K562 (cell line): Measurements from ENCODE around the gene LRRC7. TPM values are rescaled to one million over a fixed set of nuclear protein-coding genes. Genes with fewer than 3 reads are reported as not detected.

Experiments used
- BCLAF1 ChIP-seq, 2 experiments: fragments of 450-650 bp in 1 of 2; IDR thresholded peaks; 2 replicates each; pipeline ENCODE4 v1.6.1; 2011 to 2017; ENCODE audit warnings: low read depth in 2 of 2, antibody characterized with exemption in 1 of 2, borderline replicate concordance in 1 of 2, low read length in 1 of 2, mild to moderate bottlenecking in 1 of 2, mixed read lengths in 1 of 2; ENCODE audit not compliant: control insufficient read depth in 1 of 2
- CTBP1 ChIP-seq: fragments of 450-650 bp; IDR thresholded peaks from 2 replicates; pipeline ENCODE4 v1.6.1; 2016; ENCODE audit warnings: borderline replicate concordance
- EGR1 ChIP-seq: fragments of 450-650 bp; conservative IDR thresholded peaks from 2 replicates; pipeline ENCODE4 v1.6.1; 2017; ENCODE audit warnings: mild to moderate bottlenecking
- HDAC3 ChIP-seq: fragments of 450-650 bp; IDR thresholded peaks from 2 replicates; pipeline ENCODE4 v1.6.1; 2018; ENCODE audit warnings: borderline replicate concordance, mild to moderate bottlenecking, moderate library complexity; ENCODE audit not compliant: partially characterized antibody
- MTA2 ChIP-seq: fragments of 450-650 bp; IDR thresholded peaks from 2 replicates; pipeline ENCODE4 v1.6.1; 2016; ENCODE audit warnings: low read depth
- NCOR1 ChIP-seq: fragments of 450-650 bp; IDR thresholded peaks from 2 replicates; pipeline ENCODE4 v1.6.1; 2016; ENCODE audit warnings: mild to moderate bottlenecking, moderate library complexity
- NONO ChIP-seq, 2 experiments: fragments of 200-400 bp in 1 of 2; fragments of 450-650 bp in 1 of 2; formaldehyde crosslinking in 1 of 2; IDR thresholded peaks; 2 replicates each; pipeline ENCODE4 v1.6.1; 2017; ENCODE audit warnings: low read depth in 2 of 2, mild to moderate bottlenecking in 2 of 2, moderate library complexity in 2 of 2, low read length in 1 of 2
- PTBP1 ChIP-seq: fragments of 200-400 bp; formaldehyde crosslinking; IDR thresholded peaks from 2 replicates; pipeline ENCODE4 v1.6.1; 2017; ENCODE audit warnings: low read depth, low read length
- SMARCA4 ChIP-seq: fragments of 450-650 bp; IDR thresholded peaks from 2 replicates; pipeline ENCODE4 v1.6.1; 2016
- SMC3 ChIP-seq: conservative IDR thresholded peaks from 2 replicates; pipeline ENCODE4 v1.6.1; 2011; ENCODE audit warnings: low read depth, low read length, improper control_type of control experiment; ENCODE audit not compliant: insufficient read depth
- STAT5A ChIP-seq: IDR thresholded peaks from 2 replicates; pipeline ENCODE4 v1.6.1; 2012; ENCODE audit warnings: low read length, inconsistent platforms, borderline replicate concordance
- TAL1 ChIP-seq: fragments of 450-650 bp; IDR thresholded peaks from 2 replicates; pipeline ENCODE4 v1.6.1; 2016; ENCODE audit warnings: mild to moderate bottlenecking
- TBL1XR1 ChIP-seq, 2 experiments: IDR thresholded peaks; 2 replicates each; pipeline ENCODE4 v1.6.1; 2012; ENCODE audit warnings: improper control_type of control experiment in 2 of 2, low read length in 2 of 2, mild to moderate bottlenecking in 1 of 2
- TFAP4 ChIP-seq: sonication (generic); formaldehyde crosslinking; IDR thresholded peaks from 2 replicates; pipeline ENCODE4 v1.8.0; 2022; ENCODE audit warnings: missing genetic modification reagents, mild to moderate bottlenecking, moderate library complexity, borderline replicate concordance
- ZBTB1 ChIP-seq: sonication (generic); formaldehyde crosslinking; IDR thresholded peaks from 2 replicates; pipeline ENCODE4 v1.8.1; 2023; ENCODE audit warnings: missing genetic modification reagents, low read depth, mild to moderate bottlenecking, borderline replicate concordance
- ZBTB17 ChIP-seq: fragments of 450-650 bp; formaldehyde crosslinking; IDR thresholded peaks from 2 replicates; pipeline ENCODE4 v1.4.0; 2020; ENCODE audit warnings: mild to moderate bottlenecking
- ZFX ChIP-seq: sonication (generic); formaldehyde crosslinking; IDR thresholded peaks from 2 replicates; pipeline ENCODE4 v1.8.0; 2022; ENCODE audit warnings: mild to moderate bottlenecking, missing genetic modification reagents, moderate library complexity
- ZKSCAN1 ChIP-seq: fragments of 150-350 bp; IDR thresholded peaks from 2 replicates; pipeline ENCODE4 v1.6.1; 2016; ENCODE audit warnings: low read depth, low read length
- ZNF133 ChIP-seq: fragments of 250-450 bp; sonication (Bioruptor Pico); IDR thresholded peaks from 2 replicates; pipeline ENCODE4 v1.4.0; 2020; ENCODE audit warnings: mild to moderate bottlenecking
- ZNF384 ChIP-seq: IDR thresholded peaks from 2 replicates; pipeline ENCODE4 v1.6.1; 2012; ENCODE audit warnings: low read depth, low read length, improper control_type of control experiment
- ZNF764 ChIP-seq: fragments of 250-450 bp; sonication (Bioruptor Pico); IDR thresholded peaks from 2 replicates; pipeline ENCODE4 v1.4.0; 2020; ENCODE audit warnings: low read depth, mild to moderate bottlenecking, moderate library complexity
- polyA plus RNA-seq, 8 experiments: library from polyadenylated mRNA; depleted of rRNA in 4 of 8; stranded (reverse) in 5 of 8; unstranded in 3 of 8; fragments of >200 nt; fragmentation: Nextera tagmentation in 2 of 8; fragmentation: Illumina TruSeq in 1 of 8; extraction: Ambion mirVana in 2 of 8; extraction: Trizol in 1 of 8; gene quantifications; 2 replicates each; pipeline versions ENCODE4 v1.2.1 to v1.2.3, GENCODE V29; 2011 to 2014; ENCODE audit warnings: inconsistent platforms in 1 of 8, missing spikeins in 1 of 8
- total RNA-seq, 7 experiments: library from RNA; depleted of rRNA in 6 of 7; stranded (reverse); fragments of >200 nt in 6 of 7; fragmentation: Illumina TruSeq in 2 of 7; extraction: Trizol in 2 of 7; gene quantifications; 2 replicates each; pipeline versions ENCODE4 v1.2.1 to v1.2.3, GENCODE V29; 2011 to 2021; ENCODE audit warnings: low replicate concordance in 1 of 7
- TF ChIP-seq, protein P1 (sequence below): fragments of 450-650 bp; IDR thresholded peaks from 2 replicates; pipeline ENCODE4 v1.6.1; 2016
- TF ChIP-seq, protein P2 (sequence below): fragments of 200-800 bp; sonication (Bioruptor generic); IDR thresholded peaks from 2 replicates; pipeline ENCODE4 v1.6.1; 2017; ENCODE audit warnings: missing genetic modification characterization, missing compliant biosample characterization

The LRRC7 gene
- total and polyA plus RNA-seq, 9 of the 15 experiments (the other 6 are each of a cell fraction or from before 2014, with no cell fraction given) = 0.09 to 0.94 (median 0.49) TPM

DNA sequence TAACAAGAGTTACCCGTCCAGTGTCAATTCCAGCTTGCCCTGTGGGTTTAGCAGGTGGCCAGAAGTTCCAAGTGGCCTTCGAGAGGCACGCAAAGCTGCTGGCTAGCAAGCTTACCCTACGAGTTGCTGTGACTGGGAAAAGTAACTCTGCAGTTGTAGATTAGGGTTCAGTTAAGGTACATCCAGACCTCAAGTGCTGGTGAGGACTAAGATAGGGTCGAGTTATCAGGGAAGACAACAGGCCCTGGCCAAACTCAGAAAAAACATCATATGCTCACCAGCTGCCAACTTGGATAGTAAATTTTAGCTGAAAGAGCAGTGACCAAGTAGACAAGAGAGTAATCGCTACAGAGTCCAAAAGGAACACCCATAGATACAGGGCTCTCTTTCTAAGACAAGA lies 27.7 kb upstream of the LRRC7 start (continued):
- TF ChIP-seq TBL1XR1 (IDR thresholded peaks at IDR 0.05; ENCODE audit: low read length in 2 of 2) (peak; percentile 79 to 82), SMARCA4 (peak; percentile 92), ZBTB17 (CRISPR knock-in tag) (peak; percentile 71; the same call in 1 of the 2 replicates), PTBP1 (no peak), HDAC3 (peak; percentile 81), MTA2 (peak; percentile 89), ZFX (CRISPR knock-in tag) (no peak), STAT5A (peak; percentile 96), ZNF764 (CRISPR knock-in tag) (no peak), ZNF133 (CRISPR knock-in tag) (no peak), BCLAF1 (IDR thresholded peaks at IDR 0.05; ENCODE audit: borderline replicate concordance in 1 of 2, control insufficient read depth in 1 of 2, low read depth in 2 of 2, low read length in 1 of 2) (peak in 1 of 2 experiments; percentile 78; a peak in 1 of 4 replicates), SMC3 (no peak), ZNF384 (peak; percentile 64), EGR1 (no peak), ZBTB1 (CRISPR knock-in tag) (no peak), TFAP4 (CRISPR knock-in tag) (no peak), ZKSCAN1 (no peak), CTBP1 (peak; percentile 56; the same call in 1 of the 2 replicates), NONO (IDR thresholded peaks at IDR 0.05; ENCODE audit: low read depth in 2 of 2, low read length in 1 of 2) (peak in 1 of 2 experiments; percentile 53; a peak in 1 of 4 replicates), TAL1 (peak; percentile 96), NCOR1 (peak; percentile 97)
- TF ChIP-seq, protein P1, sequence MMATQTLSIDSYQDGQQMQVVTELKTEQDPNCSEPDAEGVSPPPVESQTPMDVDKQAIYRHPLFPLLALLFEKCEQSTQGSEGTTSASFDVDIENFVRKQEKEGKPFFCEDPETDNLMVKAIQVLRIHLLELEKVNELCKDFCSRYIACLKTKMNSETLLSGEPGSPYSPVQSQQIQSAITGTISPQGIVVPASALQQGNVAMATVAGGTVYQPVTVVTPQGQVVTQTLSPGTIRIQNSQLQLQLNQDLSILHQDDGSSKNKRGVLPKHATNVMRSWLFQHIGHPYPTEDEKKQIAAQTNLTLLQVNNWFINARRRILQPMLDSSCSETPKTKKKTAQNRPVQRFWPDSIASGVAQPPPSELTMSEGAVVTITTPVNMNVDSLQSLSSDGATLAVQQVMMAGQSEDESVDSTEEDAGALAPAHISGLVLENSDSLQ = peak; percentile 30; the same call in 1 of the 2 replicates
- TF ChIP-seq, protein P2, sequence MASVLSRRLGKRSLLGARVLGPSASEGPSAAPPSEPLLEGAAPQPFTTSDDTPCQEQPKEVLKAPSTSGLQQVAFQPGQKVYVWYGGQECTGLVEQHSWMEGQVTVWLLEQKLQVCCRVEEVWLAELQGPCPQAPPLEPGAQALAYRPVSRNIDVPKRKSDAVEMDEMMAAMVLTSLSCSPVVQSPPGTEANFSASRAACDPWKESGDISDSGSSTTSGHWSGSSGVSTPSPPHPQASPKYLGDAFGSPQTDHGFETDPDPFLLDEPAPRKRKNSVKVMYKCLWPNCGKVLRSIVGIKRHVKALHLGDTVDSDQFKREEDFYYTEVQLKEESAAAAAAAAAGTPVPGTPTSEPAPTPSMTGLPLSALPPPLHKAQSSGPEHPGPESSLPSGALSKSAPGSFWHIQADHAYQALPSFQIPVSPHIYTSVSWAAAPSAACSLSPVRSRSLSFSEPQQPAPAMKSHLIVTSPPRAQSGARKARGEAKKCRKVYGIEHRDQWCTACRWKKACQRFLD = peak; percentile 62; the same call in 1 of the 2 replicates
